Upper lobe of right lung (tissue), 1 donor: ENCODE results near the gene CABLES1. TPM values are rescaled to one million over a fixed set of nuclear protein-coding genes. Genes with fewer than 3 reads are reported as not detected.

Experiments used
- ATAC-seq: fragments of 200-7000 bp; cut with Tn5 transposase; one replicate; pipeline ENCODE4 v1.9.1; 2020; ENCODE audit warnings: mild to moderate bottlenecking, moderate library complexity
- DNase-seq: peaks from one replicate; pipeline ENCODE4 v3.0.0-alpha.2; 2020
- H3K27ac ChIP-seq: fragments of 200-600 bp; one replicate; pipeline ENCODE4 v1.8.0; 2022
- H3K27me3 ChIP-seq: fragments of 200-600 bp; one replicate; pipeline ENCODE4 v1.8.0; 2022; ENCODE audit warnings: mild to moderate bottlenecking
- H3K36me3 ChIP-seq: fragments of 200-600 bp; one replicate; pipeline ENCODE4 v1.8.0; 2022
- H3K4me1 ChIP-seq: fragments of 200-600 bp; one replicate; pipeline ENCODE4 v1.8.0; 2022
- H3K4me3 ChIP-seq: fragments of 200-600 bp; one replicate; pipeline ENCODE4 v1.8.0; 2022; ENCODE audit warnings: mild to moderate bottlenecking
- H3K9me3 ChIP-seq: fragments of 200-600 bp; one replicate; pipeline ENCODE4 v1.8.0; 2022
- intact Hi-C: fragments of 100-400 bp; cut with DNase I; formaldehyde crosslinking; loops from one replicate; pipeline ENCODE4 v1.11.0; 2022
- total RNA-seq: library from RNA; stranded (reverse); fragmentation: NEBNext Ultra II Directional; extraction: Animal tissue kit (Norgen Biotek cat#: 25700); gene quantifications from one replicate; pipeline ENCODE4 v1.2.1, GENCODE V29; 2021
- TF ChIP-seq, protein P1 (sequence below): fragments of 200-600 bp; IDR thresholded peaks from one replicate; pipeline ENCODE4 v1.8.0; 2022; ENCODE audit warnings: antibody characterized with exemption
- donor health status: DM: no; HTN: yes; CAD: no; lungs with severe emphysema.

CABLES1 gene
- total RNA-seq, 1 donor from 2014 or later: 39.5 TPM

DNA sequence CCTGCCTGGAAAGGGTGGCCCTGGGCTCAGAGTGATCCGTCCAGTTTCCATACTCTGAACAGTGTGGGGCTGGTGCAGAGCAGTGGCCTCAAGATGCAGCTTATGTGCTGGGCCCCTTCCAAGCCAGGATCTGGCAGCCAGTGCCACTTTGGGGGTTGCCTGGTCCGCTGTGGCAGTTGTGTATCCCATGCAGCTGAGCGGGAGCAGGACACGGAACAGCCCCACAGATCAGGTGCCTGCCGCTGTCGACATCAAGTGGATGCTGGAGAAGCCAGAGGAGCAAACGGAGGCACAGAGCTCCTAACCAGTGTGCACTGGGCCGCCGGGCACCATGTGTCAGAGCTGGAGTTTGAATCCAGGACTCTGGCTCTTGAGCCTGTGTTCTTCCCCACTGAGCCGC lies 112.0 kb downstream of the CABLES1 start:
- intact Hi-C loops: no loop called here
- peaks cover 25% of the 10 kb centered on the region for H3K4me1 ChIP-seq
- H3K27ac ChIP-seq: no peak overlapping the region
- no peaks in the 10 kb centered on the region for H3K9me3 ChIP-seq
- DNase-seq (no peak), ATAC-seq (no peak)
- H3K36me3 ChIP-seq: no peaks in the 10 kb centered on the region
- H3K27me3 ChIP-seq: no peaks in the 10 kb centered on the region
- TF ChIP-seq, protein P1, sequence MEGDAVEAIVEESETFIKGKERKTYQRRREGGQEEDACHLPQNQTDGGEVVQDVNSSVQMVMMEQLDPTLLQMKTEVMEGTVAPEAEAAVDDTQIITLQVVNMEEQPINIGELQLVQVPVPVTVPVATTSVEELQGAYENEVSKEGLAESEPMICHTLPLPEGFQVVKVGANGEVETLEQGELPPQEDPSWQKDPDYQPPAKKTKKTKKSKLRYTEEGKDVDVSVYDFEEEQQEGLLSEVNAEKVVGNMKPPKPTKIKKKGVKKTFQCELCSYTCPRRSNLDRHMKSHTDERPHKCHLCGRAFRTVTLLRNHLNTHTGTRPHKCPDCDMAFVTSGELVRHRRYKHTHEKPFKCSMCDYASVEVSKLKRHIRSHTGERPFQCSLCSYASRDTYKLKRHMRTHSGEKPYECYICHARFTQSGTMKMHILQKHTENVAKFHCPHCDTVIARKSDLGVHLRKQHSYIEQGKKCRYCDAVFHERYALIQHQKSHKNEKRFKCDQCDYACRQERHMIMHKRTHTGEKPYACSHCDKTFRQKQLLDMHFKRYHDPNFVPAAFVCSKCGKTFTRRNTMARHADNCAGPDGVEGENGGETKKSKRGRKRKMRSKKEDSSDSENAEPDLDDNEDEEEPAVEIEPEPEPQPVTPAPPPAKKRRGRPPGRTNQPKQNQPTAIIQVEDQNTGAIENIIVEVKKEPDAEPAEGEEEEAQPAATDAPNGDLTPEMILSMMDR: no peak
- H3K4me3 ChIP-seq: no peak overlapping the region

DNA sequence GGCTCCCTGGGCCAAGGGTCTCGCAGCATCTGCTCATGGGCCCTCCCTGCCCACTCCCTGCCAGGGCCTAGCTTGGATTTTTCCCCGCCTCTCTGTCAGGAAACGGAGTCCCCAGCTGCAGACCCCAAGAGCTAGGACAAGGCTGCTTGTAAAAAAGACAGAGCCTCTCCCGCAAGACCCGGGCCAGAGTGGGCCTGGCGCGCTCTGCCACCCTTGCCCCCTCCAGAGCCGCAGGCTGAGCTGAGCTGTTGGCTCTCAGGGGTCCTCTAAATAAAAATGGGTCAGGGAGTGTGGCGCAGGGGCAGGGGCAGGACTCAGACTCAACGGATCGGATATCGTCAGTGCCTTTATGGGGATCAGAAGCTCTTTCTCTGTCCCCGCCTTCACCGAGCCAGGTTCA lies 112.6 kb downstream of the CABLES1 start:
- intact Hi-C loops: no loop called here
- no peak overlapping the region for H3K4me3 ChIP-seq
- TF ChIP-seq, protein P1: no peak
- H3K4me1 ChIP-seq: peaks cover 25% of the 10 kb centered on the region
- no peak overlapping the region for H3K27ac ChIP-seq
- peaks cover 3% of the 10 kb centered on the region for H3K36me3 ChIP-seq
- DNase-seq (no peak), ATAC-seq (no peak)
- no peaks in the 10 kb centered on the region for H3K9me3 ChIP-seq
- H3K27me3 ChIP-seq: no peaks in the 10 kb centered on the region

DNA sequence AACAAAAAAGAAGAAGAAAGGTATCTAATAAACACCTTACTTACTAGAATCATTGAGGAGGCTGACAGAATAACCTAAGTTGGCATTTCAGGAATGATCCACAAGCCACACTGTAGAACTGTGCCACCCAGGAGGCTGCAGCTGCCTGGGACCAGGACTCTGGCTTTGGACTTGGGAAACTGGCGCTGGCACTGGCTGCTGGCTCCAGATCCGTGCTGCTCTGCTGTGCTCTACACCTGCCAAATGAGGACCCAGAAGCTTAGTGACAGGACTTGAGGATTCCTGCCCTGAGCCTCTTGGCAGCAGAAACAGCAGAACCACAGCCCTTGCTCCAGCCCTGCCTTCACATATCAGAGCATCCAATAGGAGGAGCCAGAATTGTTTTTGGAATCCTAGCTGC lies 113.5 kb downstream of the CABLES1 start:
- Histone ChIP-seq H3K27me3 (no peaks in the 10 kb centered on the region), H3K4me3 (no peak overlapping the region), H3K36me3 (peaks cover 13% of the 10 kb centered on the region), H3K9me3 (no peaks in the 10 kb centered on the region), H3K4me1 (peaks cover 22% of the 10 kb centered on the region), H3K27ac (no peak overlapping the region)
- no peak for ATAC-seq
- DNase-seq: no peak
- intact Hi-C loops: no loop called here
- TF ChIP-seq, protein P1: no peak

DNA sequence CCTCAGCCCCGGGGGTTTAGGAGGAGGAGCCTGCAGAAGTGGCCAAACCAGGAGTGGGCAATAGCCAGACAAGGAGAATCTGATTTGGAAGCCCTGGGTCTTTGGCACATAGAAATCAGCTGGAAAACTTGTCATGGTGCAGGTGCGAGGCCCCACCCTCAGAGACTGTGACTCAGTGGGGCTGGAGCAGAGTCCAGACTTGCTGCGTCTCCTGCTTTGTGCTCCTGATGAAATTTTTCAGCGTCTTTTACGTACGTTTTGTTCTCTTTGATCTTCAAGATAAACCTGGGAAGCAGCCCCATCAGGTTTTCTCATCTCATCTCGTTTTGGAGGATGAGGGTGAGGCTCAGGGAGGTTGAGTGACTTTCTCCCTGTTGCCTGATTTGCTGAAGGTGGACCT lies 114.1 kb downstream of the CABLES1 start:
- intact Hi-C loops: no loop called here
- Histone ChIP-seq H3K36me3 (peaks cover 18% of the 10 kb centered on the region), H3K9me3 (no peaks in the 10 kb centered on the region), H3K27me3 (no peaks in the 10 kb centered on the region), H3K4me3 (no peak overlapping the region), H3K27ac (peak overlapping the region; percentile 44), H3K4me1 (peaks cover 19% of the 10 kb centered on the region)
- TF ChIP-seq, protein P1: no peak
- no peak for DNase-seq
- no peak for ATAC-seq

DNA sequence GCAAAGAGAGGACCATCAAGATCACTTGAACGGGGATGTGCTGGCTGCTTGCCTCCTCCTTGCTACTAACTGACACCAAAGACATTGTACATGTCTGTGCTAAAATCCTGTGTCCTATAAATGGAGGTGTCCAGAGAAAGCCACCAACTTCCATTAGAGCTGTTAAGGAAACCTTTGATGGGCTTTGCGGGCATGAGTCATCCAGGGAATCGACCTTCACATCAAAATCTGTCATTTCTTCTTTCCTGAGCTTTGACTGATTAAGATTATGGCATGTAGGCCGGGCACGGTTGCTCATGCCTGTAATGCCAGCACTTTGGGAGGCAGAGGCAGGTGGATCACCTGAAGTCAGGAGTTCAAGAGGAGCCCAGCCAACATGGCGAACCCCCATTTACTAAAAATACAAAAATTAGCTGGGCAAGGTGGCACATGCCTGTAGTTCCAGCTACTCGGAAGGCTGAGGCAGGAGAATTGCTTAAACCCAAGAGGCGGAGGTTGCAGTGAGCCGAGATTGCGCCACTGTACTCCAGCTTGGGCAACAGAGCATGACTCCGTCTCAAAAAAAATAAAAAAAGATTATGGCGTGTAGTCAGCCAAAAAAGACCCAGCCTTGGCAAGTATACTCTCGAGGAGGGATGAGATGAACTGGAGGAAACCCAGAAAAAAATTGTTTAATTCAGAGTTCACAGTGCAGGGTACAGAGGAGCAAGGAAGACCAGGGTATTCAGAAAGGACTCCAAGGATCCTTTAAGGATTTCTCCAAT lies 115.8 kb downstream of the CABLES1 start:
- TF ChIP-seq, protein P1: no peak
- no peak overlapping the region for H3K4me3 ChIP-seq
- peaks cover 33% of the 10 kb centered on the region for H3K36me3 ChIP-seq
- ATAC-seq (peak; percentile 55), DNase-seq (peak; percentile 86)
- intact Hi-C loops: no loop called here
- H3K27me3 ChIP-seq: no peaks in the 10 kb centered on the region
- peaks cover 19% of the 10 kb centered on the region for H3K4me1 ChIP-seq
- no peaks in the 10 kb centered on the region for H3K9me3 ChIP-seq
- peak overlapping the region; percentile 44 for H3K27ac ChIP-seq
